ENCODE results near the gene RBM19.
"Not testable (repeated sequence)": the region's sequence is repeated elsewhere in the genome, so short reads cannot be mapped to it uniquely, and the experiment has no call there.

RBM19 gene

DNA sequence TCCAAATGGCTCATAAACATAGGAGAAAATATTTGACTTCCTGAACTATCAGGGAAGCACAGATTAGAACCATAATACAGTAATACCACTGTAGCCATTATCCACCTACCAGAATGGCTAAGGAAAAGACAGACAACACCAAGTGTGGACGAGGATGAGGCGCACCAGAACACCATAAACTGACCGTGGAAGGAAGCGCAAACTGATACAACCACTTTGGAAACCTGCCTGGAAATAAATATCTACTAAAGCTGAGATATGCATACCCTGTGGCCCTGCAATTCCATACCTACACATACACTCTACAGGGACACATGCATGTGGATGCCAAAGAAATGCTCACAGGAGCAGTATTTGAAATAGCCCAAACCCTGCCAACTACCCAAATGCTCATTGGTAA is 60.3 kb downstream of the RBM19 start:
- DNase-seq (ENCODE audit: low read depth), result no peak

DNA sequence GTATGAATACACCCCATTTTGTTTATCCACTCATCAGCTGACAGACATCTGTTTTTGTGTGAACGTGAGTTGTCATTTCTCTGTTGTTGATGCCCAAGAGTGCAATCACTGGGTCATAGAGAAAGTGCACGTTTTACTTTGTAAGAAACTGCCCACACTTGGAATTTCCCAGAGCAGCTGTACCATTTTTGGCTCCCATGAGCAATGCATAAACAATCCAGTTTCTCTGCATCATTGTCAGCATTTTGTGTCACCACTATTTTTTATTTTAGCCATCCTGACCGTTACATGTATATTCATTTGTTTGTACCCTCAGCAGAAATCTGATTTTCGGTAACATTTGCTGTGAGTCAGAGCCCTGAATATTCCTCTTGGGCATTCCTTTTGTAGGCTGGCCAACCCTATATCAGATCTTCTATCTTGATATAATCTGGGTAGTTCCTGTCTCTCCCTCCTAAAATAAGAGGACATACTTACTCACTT is 62.7 kb downstream of the RBM19 start:
- DNase-seq (ENCODE audit: low read depth), result no peak

DNA sequence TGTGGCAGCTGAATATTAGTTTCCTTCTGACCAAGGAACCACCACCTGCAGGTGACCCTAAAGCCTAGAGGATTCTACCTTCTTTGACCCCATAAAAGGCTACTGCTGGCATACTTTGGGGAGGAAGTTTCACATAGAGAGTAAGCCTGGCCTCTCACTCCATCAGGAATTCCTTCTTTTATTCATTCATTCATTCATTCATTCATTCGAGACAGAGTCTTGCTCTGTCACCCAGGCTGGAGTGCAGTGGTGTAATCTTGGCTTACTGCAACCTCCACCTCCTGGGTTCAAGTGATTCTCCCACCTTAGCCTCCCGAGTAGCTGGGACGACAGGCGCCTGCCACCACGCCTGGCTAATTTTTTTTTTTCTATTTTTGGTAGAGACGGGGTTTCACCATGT is 64.8 kb downstream of the RBM19 start:
- DNase-seq (ENCODE audit: low read depth), result not testable (repeated sequence)

DNA sequence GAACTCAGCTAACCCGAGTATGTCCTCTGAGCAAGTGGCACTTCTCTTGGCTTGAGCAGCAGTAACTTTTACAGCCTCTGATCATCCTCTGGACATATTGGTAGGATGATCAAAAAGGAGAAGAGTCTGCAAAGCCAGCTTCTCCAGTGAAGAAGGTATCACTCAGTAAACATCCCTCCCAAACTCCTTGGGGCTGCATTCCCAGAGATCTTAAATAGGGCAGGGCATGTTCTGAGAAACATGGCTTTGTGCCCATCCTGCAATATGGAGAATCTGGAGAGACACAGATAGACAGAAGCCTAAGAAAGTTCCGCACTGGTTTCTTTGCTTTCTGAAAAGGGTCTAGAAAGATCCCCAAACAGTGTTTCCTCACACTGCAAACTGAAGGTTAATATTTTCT is 65.4 kb downstream of the RBM19 start:
- no peak for DNase-seq (ENCODE audit: low read depth)

DNA sequence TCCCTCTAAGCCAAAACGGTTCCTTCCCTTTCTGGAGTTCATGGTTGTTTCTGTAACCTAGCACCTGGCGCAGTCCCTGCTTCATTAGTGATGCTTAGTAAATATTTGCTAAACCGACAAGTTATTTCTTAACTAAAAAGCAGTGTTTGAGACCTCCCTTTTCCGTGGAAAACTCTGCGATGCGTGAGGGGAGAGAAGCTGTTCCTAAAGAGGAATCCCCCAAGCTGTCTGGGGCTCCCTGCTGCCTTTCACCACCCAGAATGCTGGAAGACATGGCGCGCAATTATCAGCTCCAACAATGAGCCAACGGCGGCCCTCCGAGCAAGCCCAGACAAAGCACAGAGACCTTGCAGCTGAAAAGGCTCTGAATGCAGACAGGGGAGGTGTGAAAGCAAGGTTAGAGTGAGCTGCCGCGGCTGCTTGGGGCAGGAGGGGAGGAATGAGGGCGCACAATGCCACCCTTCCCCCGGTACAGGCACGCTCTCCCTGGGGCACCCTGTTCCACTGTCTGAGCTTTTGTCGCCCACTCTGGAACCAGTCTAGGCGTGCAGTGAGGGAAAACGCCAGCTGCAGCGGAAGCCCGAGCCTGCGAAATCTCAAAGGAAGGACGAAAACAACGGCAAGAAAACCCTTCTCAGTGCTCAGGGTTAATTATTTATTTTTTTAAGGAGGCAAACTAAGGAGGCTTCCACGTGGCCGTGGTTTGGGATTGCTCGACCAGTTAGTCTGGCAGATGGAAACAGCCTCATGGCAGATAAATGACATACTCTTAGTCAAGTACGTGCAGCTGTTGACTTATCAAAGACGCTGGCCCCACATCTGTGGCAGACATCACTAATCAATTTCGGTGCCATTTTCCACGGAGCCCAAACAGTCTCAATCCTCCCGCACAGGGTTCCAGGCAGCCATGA is 66.3 kb downstream of the RBM19 start:
- DNase-seq (ENCODE audit: low read depth), result no peak

DNA sequence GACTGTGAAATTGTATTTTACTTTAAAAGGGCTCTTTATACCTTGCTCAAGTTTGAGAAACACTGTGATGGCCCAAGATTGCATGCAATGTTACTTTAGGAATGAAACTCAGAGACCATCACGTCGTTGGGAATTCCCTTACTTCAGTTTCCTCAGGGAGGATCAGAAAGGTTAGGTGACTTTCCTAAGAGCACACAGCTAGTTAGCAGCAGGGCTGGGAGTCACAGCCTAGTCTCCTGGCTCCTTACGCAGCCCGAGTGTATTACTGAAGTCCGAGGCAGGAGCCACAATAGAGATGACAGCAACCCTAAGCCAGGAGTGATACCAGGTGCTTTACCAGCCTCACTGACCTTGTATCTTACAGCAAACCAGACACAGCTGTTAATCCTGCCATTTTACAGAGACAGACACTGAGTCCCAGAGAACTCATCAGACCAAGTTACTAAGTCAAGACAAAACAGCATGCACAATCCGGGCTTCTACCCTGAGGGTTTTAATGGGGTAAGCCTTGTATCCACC is 67.0 kb downstream of the RBM19 start:
- no peak for DNase-seq (ENCODE audit: low read depth)

GRCh38 chr12:113898466-113898865 is 67.7 kb downstream of the RBM19 start:
- DNase-seq (ENCODE audit: low read depth), result no peak

DNA sequence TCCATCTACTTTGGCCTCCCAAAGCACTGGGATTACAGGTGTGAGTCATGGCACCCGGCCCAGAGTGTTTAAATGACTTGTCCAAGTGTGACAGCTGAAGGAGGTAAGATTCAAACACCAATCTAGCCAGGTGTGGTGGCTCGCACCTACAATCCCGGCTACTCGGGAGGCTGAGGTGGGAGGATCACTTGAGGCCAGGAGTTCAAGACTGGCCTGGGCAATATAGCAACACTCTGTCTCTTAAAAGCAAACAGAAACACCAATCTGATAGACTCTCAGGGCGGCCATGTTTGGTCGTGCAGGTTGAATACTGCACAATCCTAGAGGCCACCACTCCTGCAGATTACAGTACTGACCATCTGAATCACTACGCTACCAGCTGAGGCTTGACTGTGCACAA is 68.7 kb downstream of the RBM19 start:
- no peak for DNase-seq (ENCODE audit: low read depth)

DNA sequence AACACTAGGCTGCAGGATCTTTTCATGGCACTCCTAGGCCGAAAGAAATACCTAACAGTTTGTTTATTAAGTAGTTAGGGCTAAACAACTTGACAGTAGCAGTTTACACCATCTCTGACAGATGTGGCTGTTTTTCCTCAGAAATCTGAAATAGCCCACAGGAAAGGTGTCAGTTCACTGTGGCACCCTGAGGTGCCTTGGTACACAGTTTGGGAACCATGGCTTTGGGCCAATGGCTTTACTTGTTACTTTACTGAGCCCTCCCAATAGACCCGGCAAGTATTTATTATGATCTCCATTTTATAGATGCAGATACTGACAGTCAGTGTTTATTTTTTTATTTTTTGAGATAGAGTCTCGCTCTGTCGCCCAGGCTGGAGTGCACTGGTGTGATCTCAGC is 69.3 kb downstream of the RBM19 start:
- DNase-seq (ENCODE audit: low read depth), result no peak

DNA sequence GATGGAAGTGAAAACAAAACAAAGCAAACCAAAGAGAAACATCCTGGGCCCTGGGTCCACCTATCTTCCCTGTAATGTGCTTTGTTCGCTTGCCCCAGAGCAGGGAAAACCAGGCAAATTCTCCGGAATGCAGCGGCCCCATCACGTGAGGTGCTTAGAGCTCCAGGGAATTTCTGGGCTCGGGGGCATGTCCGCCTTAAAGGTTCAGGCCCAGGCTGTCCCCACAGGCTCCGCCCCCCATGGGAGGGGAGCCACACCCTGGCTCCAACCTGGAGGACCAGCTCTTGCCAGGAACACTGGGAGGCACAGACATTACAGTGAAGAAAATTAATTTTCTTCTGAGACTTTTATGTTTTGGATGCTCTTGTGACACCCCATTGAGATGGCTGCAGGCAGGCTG is 69.9 kb downstream of the RBM19 start:
- no peak for DNase-seq (ENCODE audit: low read depth)

DNA sequence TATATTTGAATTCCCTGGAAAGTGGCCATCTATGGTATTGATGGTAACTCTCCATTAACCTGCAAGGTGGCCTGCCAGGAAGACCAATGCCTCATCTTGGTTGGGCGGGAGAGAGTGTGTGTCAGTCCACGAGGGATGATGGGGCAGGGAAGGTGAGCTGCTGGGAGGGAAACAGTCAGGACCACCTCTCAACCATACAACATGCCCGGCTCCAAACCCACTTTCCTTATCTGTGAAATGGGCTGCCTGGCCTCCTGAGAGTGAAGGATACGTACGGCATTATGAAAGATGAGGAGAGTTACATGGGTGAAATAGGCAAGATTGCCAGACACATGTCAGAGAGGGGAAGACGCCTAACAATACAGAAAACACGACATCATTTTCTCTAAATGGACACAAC is 70.9 kb downstream of the RBM19 start:
- no peak for DNase-seq (ENCODE audit: low read depth)

GRCh38 chr12:113894697-113895096 is 71.4 kb downstream of the RBM19 start:
- no peak for DNase-seq (ENCODE audit: low read depth)

- no peak for DNase-seq (ENCODE audit: low read depth)
Observed at GRCh38 chr12:113893221-113893620, 72.9 kb downstream of the RBM19 start.

- no peak for DNase-seq (ENCODE audit: low read depth)
Observed at GRCh38 chr12:113892556-113892955, 73.6 kb downstream of the RBM19 start.

GRCh38 chr12:113891739-113892520 is 74.2 kb downstream of the RBM19 start:
- no peak for DNase-seq (ENCODE audit: low read depth)

- no peak for DNase-seq (ENCODE audit: low read depth)
Observed at GRCh38 chr12:113891167-113891692, 74.9 kb downstream of the RBM19 start.

DNA sequence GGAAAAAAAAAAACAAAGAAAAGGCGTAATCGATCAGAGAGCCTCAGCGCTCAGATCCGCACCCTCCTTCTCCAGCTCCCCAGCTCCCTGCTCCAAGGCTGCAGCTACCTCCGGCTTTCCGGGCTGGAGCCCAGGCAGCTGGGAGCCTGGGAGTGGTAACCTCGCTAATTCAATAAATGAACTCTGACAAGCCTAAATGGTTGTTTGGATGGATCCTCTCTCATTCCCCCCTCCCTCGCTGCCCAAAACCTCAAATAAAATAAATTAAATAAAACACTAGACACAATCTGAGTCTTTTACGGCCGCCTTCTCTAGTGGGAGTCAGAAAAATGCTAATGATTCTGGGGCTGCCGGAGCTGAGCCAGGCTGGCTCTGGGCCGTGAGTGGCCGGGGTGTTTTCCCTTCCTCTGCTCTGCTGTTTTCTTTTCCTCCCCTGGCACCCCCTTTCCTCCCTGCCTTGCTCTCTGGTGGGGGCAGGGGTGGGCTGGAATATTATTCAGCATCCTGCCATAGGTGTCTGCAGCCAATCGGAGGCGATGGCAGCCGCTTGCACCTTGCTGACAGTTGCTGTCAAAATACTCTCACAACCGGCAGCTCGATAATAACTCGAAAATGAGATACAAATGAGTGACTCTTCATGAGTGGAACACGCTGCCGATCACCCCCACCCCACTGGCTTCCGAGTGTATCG is 76.1 kb downstream of the RBM19 start:
- DNase-seq (ENCODE audit: low read depth), result no peak

DNA sequence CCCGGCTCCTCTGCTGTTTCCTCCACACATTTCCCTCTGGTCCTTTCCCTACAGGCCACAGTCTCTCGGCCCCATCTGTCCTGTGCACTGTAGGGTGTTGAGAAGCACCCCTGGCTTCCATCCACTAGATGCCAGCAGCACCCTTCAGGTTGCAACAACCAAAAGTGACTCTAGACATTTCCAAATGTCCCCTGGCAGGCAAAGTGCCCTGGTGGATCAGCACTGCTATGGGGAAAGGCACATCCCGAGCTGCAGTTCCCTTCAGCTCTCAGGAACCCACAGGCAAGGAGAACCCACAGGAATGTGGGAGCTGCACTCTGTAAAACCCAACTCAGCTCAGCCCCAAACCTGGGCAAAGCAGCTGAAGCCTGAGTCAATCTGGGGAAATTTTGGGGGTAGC is 77.0 kb downstream of the RBM19 start:
- DNase-seq (ENCODE audit: low read depth), result no peak

DNA sequence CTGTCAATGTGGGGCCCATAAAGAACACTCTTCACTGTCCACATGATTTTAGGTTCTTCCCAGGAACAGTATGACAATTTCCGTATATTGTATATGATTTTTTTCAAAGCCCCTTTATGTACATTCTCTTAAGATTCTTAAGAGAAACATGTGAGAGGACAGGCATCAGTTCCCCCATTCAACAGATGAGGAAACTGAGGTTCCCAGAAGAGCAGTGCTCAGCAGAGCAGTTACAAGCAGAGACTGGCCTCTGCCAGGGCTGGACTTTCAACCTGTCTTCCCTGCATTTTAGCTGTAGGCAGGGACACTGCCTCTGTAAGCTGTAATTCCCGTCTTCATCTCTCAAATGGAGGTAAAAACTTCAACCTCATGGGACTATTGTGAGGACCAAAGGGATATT is 77.7 kb downstream of the RBM19 start:
- no peak for DNase-seq (ENCODE audit: low read depth)

DNA sequence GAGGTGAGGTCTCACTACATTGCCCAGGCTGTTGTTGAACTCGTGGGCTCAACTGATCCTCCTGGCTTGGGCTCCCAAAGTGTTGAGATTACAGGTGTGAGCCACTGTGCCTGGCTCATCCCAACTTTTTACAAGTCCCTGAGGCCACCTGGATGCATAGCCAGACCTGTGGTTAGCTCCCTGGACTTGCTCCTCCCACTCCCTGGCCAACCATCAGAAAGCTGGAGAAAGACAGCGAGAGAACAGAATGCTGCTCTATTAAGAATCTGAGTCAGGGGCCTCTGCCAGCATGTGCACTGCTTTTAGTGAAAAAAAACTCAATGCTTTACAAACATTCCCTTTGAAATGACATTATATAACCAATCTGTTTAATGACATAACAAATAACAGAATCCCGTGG is 78.2 kb downstream of the RBM19 start:
- DNase-seq (ENCODE audit: low read depth), result no peak

DNA sequence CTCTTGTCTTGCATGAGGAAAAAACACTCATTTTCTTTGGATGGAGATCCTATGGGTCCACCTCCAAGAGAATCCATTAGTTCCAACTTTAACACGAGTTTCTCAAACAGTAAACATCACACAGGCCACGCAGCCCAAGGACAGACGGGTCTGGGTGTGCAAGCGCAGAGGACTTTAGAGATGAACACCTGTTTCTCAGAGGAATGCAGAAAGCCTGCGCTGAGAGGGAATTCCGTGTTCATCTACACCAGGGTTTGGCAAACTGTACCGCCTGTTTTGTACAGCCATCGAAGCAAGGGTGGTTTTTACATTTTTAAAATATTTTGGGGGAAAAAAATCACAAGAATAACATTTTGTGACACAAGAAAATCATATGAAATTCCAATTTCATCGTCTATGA is 79.4 kb downstream of the RBM19 start:
- DNase-seq (ENCODE audit: low read depth), result no peak

DNA sequence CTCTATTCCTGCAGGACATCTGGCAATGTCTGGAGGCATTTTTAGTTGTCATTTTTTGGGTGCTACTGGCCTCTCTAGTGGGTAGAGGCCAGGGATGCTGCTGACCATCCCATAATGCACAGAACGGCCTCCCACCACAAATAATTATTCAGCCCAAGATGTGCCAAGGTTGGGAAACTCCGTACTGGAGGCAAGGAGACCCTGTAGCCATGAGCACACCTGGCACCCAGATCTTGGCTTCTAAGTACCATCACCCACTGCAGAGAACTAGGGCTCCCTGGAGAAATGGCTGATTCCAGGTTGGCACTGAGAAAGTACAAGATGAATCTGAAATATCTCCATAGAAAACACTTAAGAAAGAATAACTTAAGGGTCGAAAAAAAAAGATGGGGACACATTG is 81.7 kb downstream of the RBM19 start:
- no peak for DNase-seq (ENCODE audit: low read depth)
